GM21717 (cell line): ENCODE results near the gene C3orf33.
"Not testable (repeated sequence)": the region's sequence is repeated elsewhere in the genome, so short reads cannot be mapped to it uniquely, and the experiment has no call there.

ENCODE experiments used
- ATAC-seq: cut with Tn5 transposase; IDR thresholded peaks from one replicate; pipeline ENCODE4 v1.9.1; 2021; ENCODE audit warnings: mild to moderate bottlenecking, moderate library complexity; ENCODE audit not compliant: unreplicated experiment

Gene C3orf33

GRCh38 chr3:155805802-155806618 lies at the start of gene C3orf33:
C3orf33 (minus strand) TSS chr3:155806278; CDS start chr3:155806252, 26 bp downstream.
- ATAC-seq, result peak; percentile 98

- ATAC-seq, result peak; percentile 97
Observed at GRCh38 chr3:155854141-155854940, 48.3 kb upstream of the C3orf33 start, which contains the start of gene SLC33A1. SLC33A1 (minus strand) TSS chr3:155854427; CDS start chr3:155853997, 430 bp downstream.

GRCh38 chr3:155853214-155854140 lies 47.4 kb upstream of the C3orf33 start:
- peak; percentile 10 for ATAC-seq

GRCh38 chr3:155852341-155852740 lies 46.3 kb upstream of the C3orf33 start:
- no peak for ATAC-seq

GRCh38 chr3:155849404-155849803 lies 43.3 kb upstream of the C3orf33 start:
- ATAC-seq, result not testable (repeated sequence)

- no peak for ATAC-seq
Observed at GRCh38 chr3:155847993-155848392, 41.9 kb upstream of the C3orf33 start.

- ATAC-seq, result no peak
Observed at GRCh38 chr3:155846119-155846518, 40.0 kb upstream of the C3orf33 start.

- no peak for ATAC-seq
Observed at GRCh38 chr3:155843569-155843968, 37.5 kb upstream of the C3orf33 start.

GRCh38 chr3:155835341-155836071 lies 29.4 kb upstream of the C3orf33 start:
- ATAC-seq, result no peak

- ATAC-seq, result not testable (repeated sequence)
Observed at GRCh38 chr3:155828490-155829098, 22.5 kb upstream of the C3orf33 start.

GRCh38 chr3:155815030-155815545 lies 9.0 kb upstream of the C3orf33 start:
- no peak for ATAC-seq

GRCh38 chr3:155813224-155813623 lies 7.1 kb upstream of the C3orf33 start:
- ATAC-seq, result not testable (repeated sequence)

GRCh38 chr3:155809181-155809580 lies 3.1 kb upstream of the C3orf33 start:
- no peak for ATAC-seq

- no peak for ATAC-seq
Observed at GRCh38 chr3:155807823-155808222, 1.7 kb upstream of the C3orf33 start.

- no peak for ATAC-seq
Observed at GRCh38 chr3:155805204-155805801, 775 bp downstream of the C3orf33 start.

GRCh38 chr3:155804323-155804722 lies 1.8 kb downstream of the C3orf33 start:
- ATAC-seq, result no peak

- no peak for ATAC-seq
Observed at GRCh38 chr3:155792532-155792931, 13.5 kb downstream of the C3orf33 start.

- no peak for ATAC-seq
Observed at GRCh38 chr3:155791190-155791589, 14.9 kb downstream of the C3orf33 start.
